GOT3 (cell line): ENCODE results near the gene ASCC3.

ENCODE experiments used
- DNase-seq: peaks from one replicate; lab custom pipeline; 2025; ENCODE audit warnings: mixed read lengths; lab: John Stamatoyannopoulos, UW

Gene ASCC3

DNA sequence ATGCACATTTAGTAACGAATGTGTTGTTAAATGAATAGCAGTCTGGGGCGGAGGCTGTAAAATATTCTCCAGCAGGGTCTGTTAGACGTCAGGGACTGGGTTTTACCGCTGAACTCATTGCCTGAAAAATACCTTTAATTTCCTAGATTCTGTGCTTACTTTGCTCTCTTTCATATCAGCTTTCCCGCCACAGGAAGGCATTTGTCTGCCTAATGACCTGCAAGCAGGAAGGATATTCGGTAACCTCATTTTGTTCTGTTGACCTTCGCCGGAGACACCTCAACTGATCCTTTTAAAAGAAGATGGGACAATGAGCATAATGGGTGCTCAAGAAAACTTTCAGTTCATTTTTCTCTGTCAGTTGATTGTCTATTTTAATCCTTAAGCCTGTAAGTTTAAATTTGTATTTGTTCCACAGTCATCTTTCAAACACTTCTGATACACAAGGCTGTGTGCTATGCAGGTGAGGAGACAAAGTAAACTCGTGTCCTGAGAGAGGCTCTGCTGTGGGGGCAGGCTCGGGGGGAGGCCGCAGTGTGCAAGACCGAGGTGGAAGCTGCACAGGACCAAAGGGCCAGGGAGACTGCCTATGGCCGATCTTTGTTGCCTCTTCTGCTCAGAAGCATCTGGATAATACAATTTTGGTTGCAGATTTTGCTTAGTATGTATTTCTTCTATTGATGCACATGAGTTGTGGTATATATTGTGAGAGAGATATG lies 389.0 kb downstream of the ASCC3 start:
- no peak for DNase-seq

GRCh38 chr6:100490065-100490464 lies 391.1 kb downstream of the ASCC3 start:
- no peak for DNase-seq

- no peak for DNase-seq
Measured at GRCh38 chr6:100488244-100488643, 392.9 kb downstream of the ASCC3 start.

GRCh38 chr6:100487638-100488037 lies 393.5 kb downstream of the ASCC3 start:
- DNase-seq, result no peak

DNA sequence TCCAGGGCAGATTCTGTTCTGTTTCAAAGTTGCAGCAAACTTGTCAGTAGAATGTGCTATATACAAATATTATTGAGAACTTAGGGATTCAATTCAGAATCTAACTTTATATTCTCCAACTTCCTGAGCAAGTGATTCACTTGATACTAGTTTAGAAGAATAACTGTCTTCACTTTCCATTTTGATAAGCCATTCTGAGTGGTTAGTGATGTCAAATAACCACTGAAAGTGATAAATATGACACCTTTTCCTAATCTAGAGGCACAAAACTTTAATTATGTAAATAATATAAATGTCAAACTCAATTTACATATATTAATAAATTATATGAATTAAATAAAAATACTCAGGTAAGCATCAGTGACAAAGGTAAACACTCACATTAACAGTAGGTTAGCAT lies 395.9 kb downstream of the ASCC3 start:
- no peak for DNase-seq

- DNase-seq, result no peak
Measured at GRCh38 chr6:100484474-100484873, 396.7 kb downstream of the ASCC3 start.

DNA sequence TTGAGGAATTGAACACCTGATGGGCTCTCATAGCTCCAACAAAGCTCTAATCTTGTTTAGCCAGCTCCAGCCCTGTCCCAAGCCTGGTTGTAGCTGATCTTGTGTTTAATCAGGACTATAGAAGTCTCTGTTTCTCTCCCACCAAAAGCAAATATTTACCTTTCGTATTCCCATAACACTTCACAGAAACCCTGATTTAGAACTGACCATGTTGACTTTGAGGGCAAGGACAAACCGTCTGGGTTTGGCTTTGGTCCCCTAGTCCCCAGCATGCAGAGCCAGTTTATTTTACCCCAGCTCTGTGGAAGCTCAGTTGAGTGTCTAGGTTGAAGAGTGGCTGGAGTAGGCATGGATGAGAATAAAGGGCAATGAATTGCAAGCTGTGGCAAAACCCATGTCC lies 398.4 kb downstream of the ASCC3 start:
- no peak for DNase-seq

GRCh38 chr6:100479179-100480035 lies 401.7 kb downstream of the ASCC3 start:
- no peak for DNase-seq

- no peak for DNase-seq
Measured at GRCh38 chr6:100475554-100476320, 405.4 kb downstream of the ASCC3 start.

GRCh38 chr6:100473182-100473581 lies 407.9 kb downstream of the ASCC3 start:
- no peak for DNase-seq

DNA sequence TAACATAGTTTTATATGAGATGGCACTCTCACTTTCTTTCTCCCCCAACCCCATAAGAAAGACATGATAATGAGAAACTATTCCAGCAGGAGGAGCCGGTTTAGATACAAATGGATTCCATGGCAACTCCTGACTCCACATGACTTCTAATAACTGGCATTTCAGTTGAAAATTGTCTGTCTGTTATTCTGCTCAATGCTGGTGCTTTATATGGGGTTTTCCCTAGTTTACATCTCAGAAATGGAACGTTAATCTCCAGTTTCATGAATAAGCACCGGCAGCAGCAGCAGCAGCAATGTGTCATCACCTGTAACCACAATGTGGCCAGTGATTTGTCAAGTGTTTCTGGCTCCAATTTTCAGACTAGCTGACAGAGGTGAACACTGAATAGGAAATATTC lies 408.5 kb downstream of the ASCC3 start:
- DNase-seq, result no peak

- DNase-seq, result no peak
Measured at GRCh38 chr6:100470422-100471120, 410.6 kb downstream of the ASCC3 start.

GRCh38 chr6:100469101-100469859 lies 411.8 kb downstream of the ASCC3 start:
- no peak for DNase-seq

- DNase-seq, result no peak
Measured at GRCh38 chr6:100468016-100468622, 413.0 kb downstream of the ASCC3 start.

GRCh38 chr6:100467129-100468015 lies 413.8 kb downstream of the ASCC3 start:
- no peak for DNase-seq

GRCh38 chr6:100466410-100467128 lies 414.6 kb downstream of the ASCC3 start:
- no peak for DNase-seq

GRCh38 chr6:100465701-100466409 lies 415.3 kb downstream of the ASCC3 start:
- no peak for DNase-seq
